GM18508 (cell line): ENCODE results near the gene SFXN2.
"Not testable (repeated sequence)": the region's sequence is repeated elsewhere in the genome, so short reads cannot be mapped to it uniquely, and the experiment has no call there.

ENCODE experiments used
- ATAC-seq: cut with Tn5 transposase; IDR thresholded peaks from one replicate; pipeline ENCODE4 v1.9.1; 2021; ENCODE audit warnings: moderate number of reproducible peaks; ENCODE audit not compliant: insufficient read depth, unreplicated experiment

The SFXN2 gene

GRCh38 chr10:102679596-102679995 is 34.8 kb upstream of the SFXN2 start:
- ATAC-seq, result no peak

- ATAC-seq, result no peak
These were observed 32.7 kb upstream of the SFXN2 start for GRCh38 chr10:102681696-102682095.

GRCh38 chr10:102682416-102682815 is 32.0 kb upstream of the SFXN2 start:
- ATAC-seq, result no peak

GRCh38 chr10:102682981-102683380 is 31.5 kb upstream of the SFXN2 start:
- no peak for ATAC-seq

- no peak for ATAC-seq
These were observed 30.7 kb upstream of the SFXN2 start for GRCh38 chr10:102683736-102684135.

GRCh38 chr10:102691285-102692066 is 23.0 kb upstream of the SFXN2 start:
- no peak for ATAC-seq

- ATAC-seq, result not testable (repeated sequence)
These were observed 19.0 kb upstream of the SFXN2 start for GRCh38 chr10:102695401-102695800.

GRCh38 chr10:102696736-102697135 is 17.7 kb upstream of the SFXN2 start:
- no peak for ATAC-seq

- no peak for ATAC-seq
These were observed 15.5 kb upstream of the SFXN2 start for GRCh38 chr10:102698894-102699293.

GRCh38 chr10:102701272-102701671 is 13.2 kb upstream of the SFXN2 start:
- no peak for ATAC-seq

- ATAC-seq, result no peak
These were observed 12.6 kb upstream of the SFXN2 start for GRCh38 chr10:102701796-102702195.

- ATAC-seq, result no peak
These were observed 11.7 kb upstream of the SFXN2 start for GRCh38 chr10:102702742-102703141.

- no peak for ATAC-seq
These were observed 9.5 kb upstream of the SFXN2 start for GRCh38 chr10:102704915-102705314.

GRCh38 chr10:102705531-102705930 is 8.9 kb upstream of the SFXN2 start:
- ATAC-seq, result no peak

- no peak for ATAC-seq
These were observed 3.8 kb upstream of the SFXN2 start for GRCh38 chr10:102710609-102711008.

- ATAC-seq, result no peak
These were observed 2.3 kb upstream of the SFXN2 start for GRCh38 chr10:102712089-102712488.

GRCh38 chr10:102712843-102713538 is 1.4 kb upstream of the SFXN2 start:
- no peak for ATAC-seq

- peak; percentile 32 for ATAC-seq
These were observed 960 bp upstream of the SFXN2 start for GRCh38 chr10:102713539-102713813.

- peak; percentile 44 for ATAC-seq
These were observed 419 bp upstream of the SFXN2 start, which contains the start of gene ARL3 for GRCh38 chr10:102713814-102714620. ARL3 (minus strand) TSS chr10:102714397; CDS start chr10:102714275, 122 bp downstream.

GRCh38 chr10:102715880-102716279 is 1.4 kb downstream of the SFXN2 start:
- no peak for ATAC-seq
